Naive B cell (primary cell): ENCODE measurements around the gene FBXO7. TPM values are rescaled to one million over a fixed set of nuclear protein-coding genes. Genes with fewer than 3 reads are reported as not detected.

ENCODE experiments used
- ATAC-seq, 2 donors: fragments of 150-1000 bp; cut with Tn5 transposase; 2 replicates each; pipeline ENCODE4 v1.10.0; 2021; ENCODE audit warnings: low read depth in 2 of 2, mild to moderate bottlenecking in 2 of 2, moderate library complexity in 2 of 2
- DNase-seq: peaks from one replicate; pipeline ENCODE4 v3.0.0; 2022
- H3K27ac Mint-ChIP-seq, 6 donors: one replicate each; pipeline ENCODE4 v1.8.0; 2020 to 2022; ENCODE audit warnings: mild to moderate bottlenecking in 6 of 6, mixed read lengths in 6 of 6, moderate library complexity in 5 of 6, inconsistent platforms in 2 of 6
- H3K27me3 Mint-ChIP-seq, 3 donors: one replicate each; pipeline ENCODE4 v1.8.0; 2021 to 2022; ENCODE audit warnings: mixed read lengths in 3 of 3, mild to moderate bottlenecking in 1 of 3
- H3K36me3 Mint-ChIP-seq, 2 donors: one replicate each; pipeline ENCODE4 v1.8.0; 2020 to 2022; ENCODE audit warnings: mixed read lengths in 2 of 2, inconsistent platforms in 1 of 2, mild to moderate bottlenecking in 1 of 2
- H3K4me1 Mint-ChIP-seq, 3 donors: one replicate each; pipeline ENCODE4 v1.8.0; 2020 to 2022; ENCODE audit warnings: mixed read lengths in 3 of 3, inconsistent platforms in 1 of 3, mild to moderate bottlenecking in 1 of 3, moderate library complexity in 1 of 3
- H3K4me3 Mint-ChIP-seq, 8 donors: one replicate each; pipeline ENCODE4 v1.8.0; 2020 to 2022; ENCODE audit warnings: mild to moderate bottlenecking in 8 of 8, mixed read lengths in 8 of 8, moderate library complexity in 8 of 8, inconsistent platforms in 2 of 8
- H3K9me3 Mint-ChIP-seq, 7 donors: one replicate each; pipeline ENCODE4 v1.8.0; 2020 to 2022; ENCODE audit warnings: mixed read lengths in 7 of 7, mild to moderate bottlenecking in 5 of 7, inconsistent platforms in 2 of 7, moderate library complexity in 1 of 7
- polyA plus RNA-seq, 6 donors: library from polyadenylated mRNA; unstranded; fragments of 300-500 nt; fragmentation: Illumina TruSeq; gene quantifications; one replicate each; pipeline ENCODE4 v1.2.3, GENCODE V29; 2021; ENCODE audit warnings: low read depth in 6 of 6

Gene FBXO7
- polyA plus RNA-seq, 6 donors from 2014 or later = 141 to 196 (median 160) TPM

DNA sequence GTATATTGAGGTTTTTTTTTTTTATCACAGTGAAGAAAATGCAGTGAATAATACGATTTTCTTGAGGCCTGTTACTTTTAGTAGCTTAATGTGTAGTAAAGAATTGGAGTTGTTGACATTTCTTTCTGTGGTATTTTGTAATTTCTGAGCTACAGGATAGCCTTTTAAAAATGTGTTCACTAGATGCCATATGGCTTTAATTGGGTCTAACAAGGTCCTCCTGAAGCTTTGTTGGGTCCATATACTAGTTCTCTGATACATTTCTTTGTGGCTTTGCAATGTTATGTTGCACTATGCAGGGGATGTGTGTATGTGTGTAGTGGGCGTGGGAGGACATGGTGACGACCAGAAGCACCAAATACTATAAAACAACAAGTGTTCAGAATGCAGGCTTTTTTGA is 25.1 kb downstream of the FBXO7 start:
- peak overlapping the region in 1 of 6 donors; percentile 43 for H3K27ac Mint-ChIP-seq
- no peaks in the 10 kb centered on the region for H3K4me1 Mint-ChIP-seq
- ATAC-seq (no peak), DNase-seq (no peak)
- H3K36me3 Mint-ChIP-seq = peaks cover 26 to 31% of the 10 kb centered on the region in 2 donors
- no peaks in the 10 kb centered on the region for H3K27me3 Mint-ChIP-seq
- H3K9me3 Mint-ChIP-seq = no peaks in the 10 kb centered on the region
- no peak overlapping the region for H3K4me3 Mint-ChIP-seq

DNA sequence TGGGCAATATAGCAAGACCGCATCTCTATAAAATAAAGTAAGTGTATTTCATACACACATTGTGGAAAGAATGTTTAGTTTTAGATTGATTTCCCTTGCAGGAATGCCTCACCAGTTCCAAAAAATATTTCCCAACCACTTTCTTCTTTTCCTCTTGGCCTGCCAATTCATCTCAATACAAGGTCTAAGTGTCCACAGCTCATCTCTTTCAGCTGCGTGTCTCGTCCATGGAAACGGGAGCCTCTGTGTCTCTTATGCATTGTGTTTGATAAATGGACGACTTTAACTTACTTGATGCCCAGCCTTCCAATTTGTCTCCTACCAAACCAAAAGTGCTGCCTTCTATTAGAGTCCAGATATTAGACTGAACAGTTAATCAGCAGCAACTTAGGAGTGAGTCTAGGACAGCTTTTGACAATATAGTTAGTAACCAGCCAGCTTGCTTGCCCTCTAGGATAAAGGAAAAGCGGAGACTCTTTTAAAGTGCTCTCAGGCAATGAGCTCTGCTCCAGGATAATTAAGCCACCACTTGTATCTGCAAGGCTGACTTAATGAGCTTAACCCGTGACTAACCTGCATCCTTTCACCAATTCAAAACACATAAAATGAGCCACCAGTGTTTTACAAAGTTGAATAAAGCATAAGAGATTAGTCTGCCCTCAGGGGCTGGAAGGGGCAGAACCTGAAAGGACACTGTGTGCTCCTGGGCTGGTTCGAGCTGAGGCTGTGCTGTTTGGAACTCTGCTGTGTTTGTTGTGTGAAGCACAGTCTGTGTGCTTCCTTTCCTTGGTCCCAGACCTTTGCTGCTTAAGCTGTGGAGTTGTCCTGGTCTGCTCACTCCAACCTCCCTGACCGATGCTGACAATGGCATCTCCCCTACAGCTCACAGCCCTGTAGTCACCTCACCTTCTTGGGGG is 27.5 kb downstream of the FBXO7 start:
- Mint-ChIP-seq H3K4me3 (no peak overlapping the region), H3K9me3 (no peaks in the 10 kb centered on the region), H3K27me3 (no peaks in the 10 kb centered on the region), H3K36me3 (peaks cover 14 to 17% of the 10 kb centered on the region in 2 donors), H3K27ac (peak overlapping the region in 2 of 6 donors; percentile 5 to 36), H3K4me1 (no peaks in the 10 kb centered on the region)
- no peak for DNase-seq
- ATAC-seq = no peak

DNA sequence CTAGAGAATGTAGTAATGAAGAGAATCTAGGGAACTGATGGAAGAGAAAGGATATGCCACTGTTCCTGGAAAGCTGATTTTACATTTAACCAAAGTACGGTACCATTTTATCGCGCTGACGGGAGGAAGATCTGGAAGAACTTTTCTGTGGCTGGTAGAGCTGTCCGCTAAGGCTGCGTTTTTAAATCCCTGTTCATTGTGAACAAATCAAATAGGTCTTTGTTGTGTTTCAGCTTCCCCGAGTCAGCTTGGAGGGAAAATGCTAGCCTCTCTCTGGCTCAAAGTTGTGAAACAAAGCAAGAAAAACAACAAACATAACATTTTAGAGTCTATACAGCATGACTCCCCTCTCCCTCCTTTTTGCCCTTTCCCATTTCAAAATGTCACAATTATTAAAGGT is 34.4 kb downstream of the FBXO7 start:
- Mint-ChIP-seq H3K27me3 (no peaks in the 10 kb centered on the region), H3K4me1 (no peaks in the 10 kb centered on the region), H3K9me3 (no peaks in the 10 kb centered on the region), H3K27ac (no peak overlapping the region), H3K4me3 (no peak overlapping the region), H3K36me3 (no peaks in the 10 kb centered on the region)
- ATAC-seq (no peak), DNase-seq (no peak)

DNA sequence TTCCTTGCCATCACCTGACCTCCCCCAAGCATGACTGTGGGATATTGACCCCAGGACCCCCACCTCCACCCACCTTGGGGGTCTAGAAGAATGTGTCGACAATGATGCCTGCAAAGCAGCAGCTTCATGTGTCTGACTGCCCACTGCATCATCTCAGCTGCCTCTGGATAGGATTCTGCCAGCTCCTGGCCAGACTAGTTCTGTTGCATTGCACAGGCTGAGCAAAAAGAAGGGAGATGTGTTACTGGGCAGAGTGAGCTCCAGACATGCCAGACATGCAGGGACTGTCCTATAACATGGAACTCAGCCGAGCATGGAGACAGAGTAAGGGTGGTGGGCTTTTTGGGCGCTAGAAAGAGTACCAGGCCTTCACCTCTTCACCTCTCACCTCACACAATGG is 36.7 kb downstream of the FBXO7 start:
- Mint-ChIP-seq H3K4me1 (no peaks in the 10 kb centered on the region), H3K36me3 (no peaks in the 10 kb centered on the region), H3K27me3 (no peaks in the 10 kb centered on the region), H3K27ac (no peak overlapping the region), H3K9me3 (peaks cover 0 to 5% (median 3%) of the 10 kb centered on the region in 7 donors), H3K4me3 (no peak overlapping the region)
- no peak for DNase-seq
- ATAC-seq = no peak

DNA sequence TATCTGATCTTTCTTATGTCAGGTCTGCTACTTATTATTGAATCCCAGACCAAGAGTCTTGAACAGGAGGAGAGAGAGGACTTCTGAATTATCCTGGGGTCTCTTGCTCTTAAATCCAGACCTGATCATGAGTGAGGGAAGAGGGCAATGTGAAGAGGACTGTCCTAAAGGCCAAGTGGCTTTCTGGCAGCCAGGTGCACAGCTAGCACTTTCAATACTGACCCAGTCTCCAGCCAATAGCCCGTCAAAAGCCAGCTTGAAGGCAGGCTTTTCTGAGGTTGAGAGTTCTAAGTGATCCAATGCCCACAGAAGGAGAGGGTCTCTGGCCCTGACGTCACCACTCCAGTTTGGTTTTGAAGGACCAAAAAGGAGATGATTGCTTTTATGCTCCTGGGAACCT is 37.2 kb downstream of the FBXO7 start:
- Mint-ChIP-seq H3K4me1 (no peaks in the 10 kb centered on the region), H3K4me3 (no peak overlapping the region), H3K27ac (no peak overlapping the region), H3K27me3 (no peaks in the 10 kb centered on the region), H3K36me3 (peaks cover 0 to 2% of the 10 kb centered on the region in 2 donors), H3K9me3 (peaks cover 0 to 5% (median 3%) of the 10 kb centered on the region in 7 donors)
- DNase-seq (no peak), ATAC-seq (no peak)

DNA sequence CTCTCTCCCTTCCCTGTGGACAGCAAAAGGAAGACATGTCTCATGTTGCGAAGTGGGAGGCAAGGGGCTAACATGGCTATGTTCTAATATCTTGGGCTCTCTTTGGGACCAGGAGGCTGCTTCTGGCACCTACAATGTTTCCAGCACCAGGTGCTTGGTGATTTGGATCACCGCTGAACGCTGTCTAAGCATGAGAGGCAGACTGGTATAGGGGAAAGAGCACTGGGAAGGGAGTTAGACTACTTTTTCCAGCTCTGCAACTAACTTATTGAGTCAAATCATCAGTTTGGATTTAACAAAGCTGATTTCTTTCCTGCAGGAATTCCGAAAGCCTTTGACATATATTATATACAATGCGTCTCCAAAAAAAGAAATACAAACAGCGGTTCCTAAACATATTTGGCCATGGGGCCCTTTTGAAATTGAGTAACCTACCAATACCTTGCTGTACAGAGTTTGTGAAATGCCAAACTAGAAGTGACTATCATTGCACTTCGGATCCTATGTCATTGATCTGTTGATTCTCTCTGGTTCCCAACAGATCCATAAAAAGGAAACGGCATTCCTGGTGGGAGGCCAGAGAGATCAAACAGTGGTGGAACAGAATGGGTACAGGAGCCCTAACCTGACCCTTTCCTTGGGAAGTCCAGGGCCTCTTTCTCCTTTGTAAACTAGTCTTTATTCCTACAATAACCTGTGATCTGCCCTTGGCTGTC is 37.8 kb downstream of the FBXO7 start:
- no peaks in the 10 kb centered on the region for H3K27me3 Mint-ChIP-seq
- peaks cover 0 to 8% of the 10 kb centered on the region in 2 donors for H3K36me3 Mint-ChIP-seq
- H3K9me3 Mint-ChIP-seq = peaks cover 0 to 5% (median 3%) of the 10 kb centered on the region in 7 donors
- no peak overlapping the region for H3K27ac Mint-ChIP-seq
- no peak overlapping the region for H3K4me3 Mint-ChIP-seq
- DNase-seq (no peak), ATAC-seq (no peak)
- H3K4me1 Mint-ChIP-seq = no peaks in the 10 kb centered on the region

DNA sequence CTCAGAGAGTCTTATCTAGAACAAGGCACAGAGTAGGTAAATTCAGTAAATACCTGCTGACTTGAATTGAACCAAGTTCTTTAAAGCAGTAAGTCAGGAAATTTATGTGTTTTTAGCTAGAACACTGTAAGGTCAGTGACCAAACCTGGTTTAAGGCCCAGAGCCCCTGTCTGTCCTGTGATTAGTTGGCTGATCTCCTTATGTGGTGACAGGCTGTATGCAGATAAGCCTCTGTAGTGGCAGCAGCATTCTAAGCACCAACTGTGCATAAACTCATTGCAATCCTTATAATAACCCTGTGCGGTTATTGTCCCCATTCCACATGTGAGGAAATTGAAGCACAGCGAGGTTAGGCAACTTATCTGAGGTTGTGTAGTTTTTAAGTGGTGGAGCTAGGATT is 40.5 kb downstream of the FBXO7 start:
- Mint-ChIP-seq H3K27me3 (no peaks in the 10 kb centered on the region), H3K4me1 (no peaks in the 10 kb centered on the region), H3K9me3 (peaks cover 0 to 13% (median 4%) of the 10 kb centered on the region in 7 donors), H3K4me3 (no peak overlapping the region), H3K36me3 (peaks cover 0 to 8% of the 10 kb centered on the region in 2 donors), H3K27ac (no peak overlapping the region)
- no peak for DNase-seq
- no peak for ATAC-seq

DNA sequence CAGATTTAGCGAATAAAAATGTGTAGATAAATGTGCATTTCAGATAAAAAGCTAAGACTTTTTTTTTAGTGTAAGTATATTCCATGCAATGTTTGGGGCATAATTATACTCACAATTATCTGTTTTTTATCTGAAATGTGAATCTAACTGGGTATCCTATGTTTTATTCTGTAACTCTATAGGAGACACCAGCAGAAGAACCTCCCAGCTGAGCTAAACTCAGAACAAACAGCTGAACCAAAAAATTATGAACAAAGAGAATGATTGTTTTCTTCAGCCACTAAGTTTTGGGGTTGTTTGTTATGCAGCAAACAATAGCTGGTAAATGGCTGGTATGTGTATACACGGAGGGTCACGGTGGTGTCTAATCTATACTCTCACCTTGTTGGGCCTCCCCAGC is 42.9 kb downstream of the FBXO7 start:
- Mint-ChIP-seq H3K27ac (no peak overlapping the region), H3K4me3 (no peak overlapping the region), H3K4me1 (no peaks in the 10 kb centered on the region), H3K36me3 (peaks cover 0 to 8% of the 10 kb centered on the region in 2 donors), H3K27me3 (peaks cover 0 to 6% (median 0%) of the 10 kb centered on the region in 3 donors), H3K9me3 (peaks cover 0 to 13% (median 4%) of the 10 kb centered on the region in 7 donors)
- DNase-seq = no peak
- ATAC-seq = no peak

DNA sequence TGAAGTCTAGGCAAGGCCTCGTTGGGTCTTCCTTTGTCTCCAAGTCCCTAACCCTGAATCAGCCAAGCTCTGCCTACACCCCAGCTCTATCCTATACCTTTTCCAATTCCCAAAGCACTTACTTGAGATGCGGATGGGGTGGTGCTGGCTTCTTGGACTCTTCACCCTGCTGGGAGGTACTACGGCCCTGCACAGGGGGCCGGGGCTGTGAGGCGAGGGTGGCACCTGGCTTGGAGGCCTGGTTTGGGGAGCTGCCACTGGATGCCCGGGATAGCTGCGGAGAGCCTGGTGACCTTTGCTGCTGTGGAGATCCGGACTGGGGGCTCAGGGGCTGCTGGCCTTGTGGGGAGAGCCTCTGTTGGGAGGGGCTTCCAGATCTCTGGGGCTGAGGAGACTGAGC is 43.3 kb downstream of the FBXO7 start:
- H3K27ac Mint-ChIP-seq = no peak overlapping the region
- DNase-seq (no peak), ATAC-seq (no peak)
- H3K4me1 Mint-ChIP-seq = no peaks in the 10 kb centered on the region
- H3K4me3 Mint-ChIP-seq = no peak overlapping the region
- peaks cover 0 to 6% (median 0%) of the 10 kb centered on the region in 3 donors for H3K27me3 Mint-ChIP-seq
- peaks cover 0 to 13% (median 4%) of the 10 kb centered on the region in 7 donors for H3K9me3 Mint-ChIP-seq
- peaks cover 0 to 8% of the 10 kb centered on the region in 2 donors for H3K36me3 Mint-ChIP-seq

DNA sequence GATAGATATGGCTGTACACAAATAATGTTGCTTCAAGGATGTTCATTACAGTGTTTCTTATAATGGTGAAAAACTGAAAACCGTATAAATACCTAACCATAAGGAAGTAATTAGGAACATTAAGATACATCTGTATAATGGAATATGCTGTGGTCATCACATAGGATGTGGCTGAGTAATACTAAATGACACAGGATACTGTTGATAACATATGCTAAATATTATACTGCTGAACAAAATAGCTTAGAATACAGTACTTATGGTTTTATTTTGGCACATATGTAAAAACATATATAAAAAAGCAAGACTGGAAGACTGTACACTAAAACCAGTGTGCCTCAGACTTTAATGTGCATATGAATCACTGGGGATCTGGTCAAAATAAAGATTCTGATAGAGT is 43.8 kb downstream of the FBXO7 start:
- H3K4me1 Mint-ChIP-seq = no peaks in the 10 kb centered on the region
- peaks cover 0 to 8% of the 10 kb centered on the region in 2 donors for H3K36me3 Mint-ChIP-seq
- H3K9me3 Mint-ChIP-seq = peaks cover 0 to 13% (median 4%) of the 10 kb centered on the region in 7 donors
- H3K27me3 Mint-ChIP-seq = peaks cover 0 to 6% (median 0%) of the 10 kb centered on the region in 3 donors
- DNase-seq = no peak
- H3K4me3 Mint-ChIP-seq = no peak overlapping the region
- ATAC-seq = no peak
- no peak overlapping the region for H3K27ac Mint-ChIP-seq

DNA sequence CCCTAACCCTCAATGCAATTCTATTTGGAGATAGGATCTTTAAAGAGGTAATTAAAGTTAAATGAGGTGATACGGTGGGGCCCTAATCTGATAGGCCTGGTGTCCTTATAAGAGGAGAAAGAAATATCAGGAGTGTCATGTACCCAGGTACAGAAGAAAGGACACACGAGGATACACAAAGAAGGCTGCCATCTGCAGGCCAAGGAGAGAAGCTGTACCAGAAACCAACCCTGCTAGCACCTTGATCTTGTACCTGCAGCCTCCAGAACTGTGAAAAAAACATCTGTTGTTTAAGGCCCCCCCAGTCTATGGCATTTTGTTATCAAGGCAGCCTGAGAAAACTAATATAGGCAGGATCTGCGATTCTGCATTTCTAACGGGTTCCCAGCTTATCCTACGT is 44.2 kb downstream of the FBXO7 start:
- Mint-ChIP-seq H3K27ac (no peak overlapping the region), H3K27me3 (peaks cover 0 to 6% (median 0%) of the 10 kb centered on the region in 3 donors), H3K4me1 (no peaks in the 10 kb centered on the region), H3K9me3 (peaks cover 0 to 13% (median 4%) of the 10 kb centered on the region in 7 donors), H3K4me3 (no peak overlapping the region), H3K36me3 (peaks cover 0 to 8% of the 10 kb centered on the region in 2 donors)
- no peak for ATAC-seq
- no peak for DNase-seq

DNA sequence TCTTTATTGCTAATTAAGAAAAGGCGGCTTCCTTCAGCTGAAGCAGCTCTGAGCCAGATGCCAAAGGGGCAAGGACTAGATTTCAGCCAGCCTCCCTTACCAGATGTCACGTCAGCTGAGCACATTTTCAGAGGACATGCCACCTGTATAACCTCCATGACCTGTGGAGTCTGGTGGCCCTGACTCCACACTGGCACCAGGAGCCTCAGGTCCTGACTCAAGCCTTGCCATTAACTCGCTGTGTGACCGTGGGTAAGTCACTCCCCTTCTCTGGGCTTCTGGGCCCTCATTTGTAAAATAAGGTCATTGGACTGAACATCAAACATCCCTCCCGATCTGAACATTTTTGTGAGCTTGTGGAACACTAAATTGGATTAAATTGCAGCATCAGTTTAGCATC is 46.0 kb downstream of the FBXO7 start:
- Mint-ChIP-seq H3K4me1 (no peaks in the 10 kb centered on the region), H3K9me3 (peaks cover 0 to 8% (median 0%) of the 10 kb centered on the region in 7 donors), H3K27ac (no peak overlapping the region), H3K4me3 (no peak overlapping the region), H3K27me3 (peaks cover 0 to 6% (median 0%) of the 10 kb centered on the region in 3 donors), H3K36me3 (peaks cover 0 to 8% of the 10 kb centered on the region in 2 donors)
- ATAC-seq = no peak
- DNase-seq = no peak

DNA sequence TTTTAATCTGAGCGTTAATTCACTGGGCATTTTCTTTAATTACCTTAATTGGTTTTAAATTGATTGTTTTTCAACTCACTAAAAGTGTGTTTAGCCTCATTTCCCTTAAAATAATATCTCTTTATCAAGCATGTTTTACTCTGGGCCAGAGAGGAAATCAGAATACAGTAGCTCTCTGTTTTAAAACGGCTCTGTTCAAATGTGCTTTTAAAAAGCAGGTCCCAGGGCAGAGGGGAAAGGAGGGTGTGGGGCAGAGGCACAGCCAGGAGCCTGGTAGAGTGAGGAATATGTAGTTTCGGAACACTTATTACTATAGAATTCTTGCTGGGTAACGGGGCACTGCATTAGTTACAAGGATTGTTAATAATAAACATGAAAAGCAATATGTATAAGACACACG is 47.6 kb downstream of the FBXO7 start:
- H3K4me1 Mint-ChIP-seq = no peaks in the 10 kb centered on the region
- H3K4me3 Mint-ChIP-seq = no peak overlapping the region
- DNase-seq (no peak), ATAC-seq (no peak)
- no peak overlapping the region for H3K27ac Mint-ChIP-seq
- H3K36me3 Mint-ChIP-seq = peaks cover 0 to 1% of the 10 kb centered on the region in 2 donors
- H3K9me3 Mint-ChIP-seq = peaks cover 0 to 8% (median 0%) of the 10 kb centered on the region in 7 donors
- peaks cover 0 to 6% (median 0%) of the 10 kb centered on the region in 3 donors for H3K27me3 Mint-ChIP-seq
